ENCODE data around the gene SUSD1.

SUSD1 gene

GRCh38 chr9:112007575-112008240 lies 167.4 kb downstream of the SUSD1 start:
- DNase-seq: no peak

GRCh38 chr9:112006361-112007020 lies 168.6 kb downstream of the SUSD1 start:
- DNase-seq: no peak

GRCh38 chr9:112005939-112006338 lies 169.2 kb downstream of the SUSD1 start:
- no peak for DNase-seq

DNA sequence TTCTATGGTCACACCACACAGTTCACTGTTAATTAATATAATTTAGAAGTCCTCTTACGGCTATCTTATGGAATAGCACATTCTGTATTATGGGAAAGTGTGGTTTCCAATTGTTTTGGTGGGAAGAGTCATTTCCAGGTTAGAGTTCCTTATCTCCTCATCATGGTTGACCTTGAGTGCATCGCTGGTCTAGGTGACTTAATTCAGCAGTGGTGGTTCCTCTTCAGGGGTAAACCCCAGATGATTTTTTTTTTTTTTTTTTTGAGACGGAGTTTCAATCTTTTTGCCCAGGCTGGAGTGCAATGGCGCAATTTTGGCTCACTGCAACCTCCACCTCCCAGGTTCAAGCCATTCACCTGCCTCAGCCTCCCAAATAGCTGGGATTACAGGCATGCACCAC lies 171.6 kb downstream of the SUSD1 start:
- no peak for DNase-seq

DNA sequence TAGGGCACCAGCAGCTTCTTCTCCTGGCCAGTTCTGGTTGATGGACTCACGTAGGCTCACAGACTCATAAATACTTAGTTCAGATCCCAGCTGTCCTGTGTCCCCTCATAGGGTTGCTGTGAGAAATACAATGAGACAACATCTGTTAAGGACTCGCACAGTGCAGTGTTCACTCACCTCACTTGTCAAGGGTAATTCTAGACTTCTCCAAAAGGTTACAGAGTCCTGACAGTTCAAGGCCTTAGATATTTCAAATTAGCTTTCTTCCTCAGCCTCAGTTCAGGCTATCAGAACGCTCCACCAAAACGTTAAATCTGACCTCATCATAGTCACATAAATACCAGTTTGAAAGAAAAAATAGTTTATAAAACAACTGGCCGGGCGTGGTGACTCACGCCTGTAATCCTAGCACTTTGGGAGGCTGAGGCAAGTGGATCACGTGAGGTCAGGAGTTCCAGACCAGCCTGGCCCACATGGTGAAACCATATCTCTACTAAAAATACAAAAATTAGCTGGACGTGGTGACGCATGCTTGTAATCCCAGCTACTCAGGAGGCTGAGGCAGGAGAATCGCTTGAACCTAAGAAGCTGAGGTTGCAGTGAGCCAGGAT lies 172.1 kb downstream of the SUSD1 start:
- DNase-seq: no peak

GRCh38 chr9:112002131-112002846 lies 172.8 kb downstream of the SUSD1 start:
- no peak for DNase-seq

DNA sequence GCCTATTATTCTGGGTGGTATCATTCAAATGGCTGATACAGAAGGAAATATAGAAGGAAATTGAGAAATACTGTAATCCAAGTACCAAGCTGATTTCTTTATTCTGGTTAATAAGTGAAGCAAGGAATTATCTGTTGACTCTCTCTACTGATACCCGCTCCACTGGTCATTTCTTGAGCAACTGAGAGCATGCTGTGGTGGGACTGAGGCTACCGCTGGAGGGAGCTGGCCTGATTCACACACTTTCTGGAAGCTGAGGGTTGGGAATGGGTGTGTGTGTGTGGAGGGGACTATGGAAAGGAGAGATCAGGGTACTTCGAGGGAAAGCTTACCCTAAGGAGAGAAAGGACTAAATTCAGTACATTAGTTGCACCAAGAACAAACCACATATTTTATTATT lies 174.4 kb downstream of the SUSD1 start:
- no peak for DNase-seq

DNA sequence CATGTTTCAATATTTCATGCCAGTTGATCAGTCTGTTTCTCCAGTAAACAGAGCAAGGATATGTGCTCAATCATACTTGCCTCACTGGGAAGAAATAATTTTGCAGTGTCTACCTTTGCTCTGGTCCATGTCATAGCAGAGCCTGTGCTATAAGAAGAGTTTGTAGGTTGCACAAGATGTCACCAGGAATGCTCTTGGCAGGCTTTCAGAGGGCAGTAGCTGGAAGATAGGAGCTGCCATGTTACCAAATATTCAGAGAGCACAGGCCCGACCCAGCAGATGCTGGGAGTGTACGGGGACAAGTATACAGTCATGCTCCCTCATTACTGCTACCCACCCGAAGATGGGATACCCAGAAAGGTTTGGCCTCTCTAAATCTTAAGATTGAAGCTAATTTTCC lies 175.8 kb downstream of the SUSD1 start:
- no peak for DNase-seq

GRCh38 chr9:111997831-111998230 lies 177.3 kb downstream of the SUSD1 start:
- DNase-seq: no peak

DNA sequence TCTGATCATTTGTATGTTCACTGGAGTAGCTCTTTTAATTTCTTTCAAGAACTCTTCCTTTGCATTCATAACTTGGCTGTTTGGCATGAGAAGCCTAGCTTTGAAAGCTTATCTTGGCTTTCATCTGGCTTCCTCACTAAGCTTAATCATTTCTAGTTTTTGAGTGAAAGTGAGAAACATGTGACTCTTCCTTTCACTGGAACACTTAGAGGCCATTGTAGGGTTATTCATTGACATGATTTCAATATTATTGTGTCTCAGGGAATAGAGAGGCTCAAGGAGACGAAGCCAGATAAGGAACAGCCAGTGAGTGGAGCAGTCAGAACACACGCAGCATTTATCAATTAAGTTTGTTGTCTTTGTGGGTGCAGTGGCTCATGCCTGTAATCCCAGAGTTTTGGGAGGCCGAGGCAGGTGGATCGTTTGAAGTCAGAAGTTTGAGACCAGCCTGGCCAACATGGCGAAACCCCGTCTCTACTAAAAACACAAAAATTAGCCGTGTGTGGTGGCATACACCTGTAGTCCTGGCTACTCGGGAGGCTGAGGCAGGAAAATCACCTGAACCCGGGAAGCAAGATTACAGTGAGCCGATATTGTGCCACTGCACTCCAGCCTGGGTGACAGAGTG lies 180.2 kb downstream of the SUSD1 start:
- DNase-seq: no peak

- DNase-seq: no peak
Measured at GRCh38 chr9:111993319-111993718, 181.8 kb downstream of the SUSD1 start.

- DNase-seq: no peak
Measured at GRCh38 chr9:111992523-111992922, 182.6 kb downstream of the SUSD1 start.

GRCh38 chr9:111991179-111991578 lies 183.9 kb downstream of the SUSD1 start:
- no peak for DNase-seq

Measured in NCI-H446 (cell line).